ENCODE data around the gene GOLGA6A. TPM values are rescaled to one million over a fixed set of nuclear protein-coding genes. Genes with fewer than 3 reads are reported as not detected.

Gene GOLGA6A
- total and polyA plus RNA-seq, 2 of the 13 experiments (the other 11 are each of a cell fraction or from before 2014, with no cell fraction given), result 0.04 to 0.22 TPM

GRCh38 chr15:74040109-74040850 is 42.1 kb downstream of the GOLGA6A start:
- WGBS (ENCODE audit: low lambda C conversion rate), result 30% methylated on average over 7 of the region's 7 CpGs
- TF ChIP-seq ZNF83 (CRISPR knock-in tag; IDR thresholded peaks at IDR 0.05; ENCODE audit: borderline replicate concordance) (no peak), PLSCR1 (CRISPR knock-in tag; IDR thresholded peaks at IDR 0.05; ENCODE audit: borderline replicate concordance) (no peak), ZNF577 (CRISPR knock-in tag; IDR thresholded peaks at IDR 0.05; ENCODE audit: borderline replicate concordance, low read depth) (no peak), IKZF5 (CRISPR knock-in tag; IDR thresholded peaks at IDR 0.05) (no peak), GMEB1 (CRISPR knock-in tag; IDR thresholded peaks at IDR 0.05; ENCODE audit: borderline replicate concordance) (no peak)
- DNase-seq (ENCODE audit: low spot score) (no peak), ATAC-seq (no peak), FAIRE-seq (no peak)
- Histone ChIP-seq H4K20me1 (ENCODE audit: insufficient read depth, low read length) (no peaks in the 10 kb centered on the region), H2AFZ (ENCODE audit: low read length) (no peak overlapping the region), H3K4me1 (ENCODE audit: insufficient read depth, low read length) (no peaks in the 10 kb centered on the region), H3K36me3 (replicated peaks in 1 of 2; ENCODE audit: control insufficient read depth in 1 of 2, insufficient read depth in 2 of 2, low read length in 2 of 2) (peaks cover under 1 to 7% of the 10 kb centered on the region in 2 experiments; a peak in 1 of 5 replicates), H3K4me2 (ENCODE audit: low read depth, low read length) (no peak overlapping the region), H3K27ac (ENCODE audit: extremely low read length, insufficient read depth, low read length) (no peak overlapping the region), H3K9me3 (ENCODE audit: low read length) (no peaks in the 10 kb centered on the region), H3K9ac (ENCODE audit: insufficient read depth, low read depth, low read length) (no peak overlapping the region), H3K79me2 (ENCODE audit: insufficient read depth, low read length) (no peaks in the 10 kb centered on the region), H3K4me3 (replicated peaks in 1 of 3; ENCODE audit: insufficient read depth in 1 of 3, low read depth in 2 of 3, low read length in 3 of 3) (no peak overlapping the region), H3K27me3 (ENCODE audit: control insufficient read depth in 1 of 2, insufficient read depth in 2 of 2, low read length in 2 of 2) (0 out of 5 replicates have a peak, but pooled peaks cover 1 to 6% of the 10 kb centered on the region in 2 experiments)
- in situ Hi-C loops (cut with HindIII; ENCODE audit: extremely low pct_ligation_motif_present, low pct_unique_long_range_greater_than_20kb) (no loop called here), intact Hi-C loops (cut with micrococcal nuclease; ENCODE audit: unreplicated experiment) (no loop called here)
- CTCF ChIA-PET (ENCODE audit: low intra/inter-chr PET ratio, low total read pairs), result interaction anchor here (0.7 kb wide), 1 partner anchor 68 kb away, joined by 3 read pairs; no protein-coding TSS in a partner anchor
- BruUV-seq (replicated peaks), result no TSS peak
- POLR2A ChIA-PET, result no interaction called here

Data from HepG2 (cell line).